ENCODE measurements around the gene KPNB1. TPM values are rescaled to one million over a fixed set of nuclear protein-coding genes. Genes with fewer than 3 reads are reported as not detected.

Gene KPNB1
- total RNA-seq, 1 experiment from 2014 or later = 967 TPM

DNA sequence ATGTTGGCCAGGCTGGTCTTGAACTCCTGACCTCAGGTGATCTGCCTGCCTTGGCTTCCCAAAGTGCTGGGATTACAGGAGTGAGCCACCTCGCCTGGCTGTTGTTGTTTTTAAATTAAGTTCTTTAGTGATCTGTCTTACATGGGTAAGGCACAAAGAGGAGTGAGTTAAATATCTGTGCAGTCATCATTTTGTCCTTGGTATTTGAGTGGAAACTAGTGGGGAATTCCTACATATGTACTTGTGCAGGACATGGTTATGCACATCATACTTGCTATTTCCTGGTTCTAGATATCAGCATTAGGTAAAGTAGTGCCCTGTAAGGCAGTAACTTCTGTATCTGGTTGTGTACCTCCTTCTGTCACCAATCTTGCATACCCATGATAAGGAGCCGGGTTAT lies 3.7 kb downstream of the KPNB1 start:
- Mint-ChIP-seq H3K9me3 (ENCODE audit: unreplicated experiment) (no peaks in the 10 kb centered on the region), H3K27ac (ENCODE audit: unreplicated experiment) (no peak overlapping the region), H3K4me1 (ENCODE audit: low read depth, unreplicated experiment) (peaks cover 38% of the 10 kb centered on the region), H3K4me3 (ENCODE audit: unreplicated experiment) (peak overlapping the region; percentile 20), H3K36me3 (ENCODE audit: insufficient read depth, unreplicated experiment) (peaks cover 97% of the 10 kb centered on the region), H3K27me3 (ENCODE audit: insufficient read depth, unreplicated experiment) (no peaks in the 10 kb centered on the region)
- intact Hi-C loops (cut with micrococcal nuclease; ENCODE audit: unreplicated experiment) = no loop called here
- peaks cover 20% of the 10 kb centered on the region for H3K36me3 ChIP-seq (ENCODE audit: control insufficient read depth, insufficient read depth, low read length)
- DNase-seq = peak in 1 of 2 experiments; percentile 20
- ChIA-PET POLR2A (interaction anchor here (0.6 kb wide), 2 partner anchors 18 to 23 kb away, joined by 4 read pairs; no protein-coding TSS in a partner anchor), CTCF (interaction anchor here (0.7 kb wide), 1 partner anchor 88 kb away, joined by 6 read pairs; no protein-coding TSS in a partner anchor)
- H3K9me3 ChIP-seq = no peaks in the 10 kb centered on the region
- TF ChIP-seq, protein P1, sequence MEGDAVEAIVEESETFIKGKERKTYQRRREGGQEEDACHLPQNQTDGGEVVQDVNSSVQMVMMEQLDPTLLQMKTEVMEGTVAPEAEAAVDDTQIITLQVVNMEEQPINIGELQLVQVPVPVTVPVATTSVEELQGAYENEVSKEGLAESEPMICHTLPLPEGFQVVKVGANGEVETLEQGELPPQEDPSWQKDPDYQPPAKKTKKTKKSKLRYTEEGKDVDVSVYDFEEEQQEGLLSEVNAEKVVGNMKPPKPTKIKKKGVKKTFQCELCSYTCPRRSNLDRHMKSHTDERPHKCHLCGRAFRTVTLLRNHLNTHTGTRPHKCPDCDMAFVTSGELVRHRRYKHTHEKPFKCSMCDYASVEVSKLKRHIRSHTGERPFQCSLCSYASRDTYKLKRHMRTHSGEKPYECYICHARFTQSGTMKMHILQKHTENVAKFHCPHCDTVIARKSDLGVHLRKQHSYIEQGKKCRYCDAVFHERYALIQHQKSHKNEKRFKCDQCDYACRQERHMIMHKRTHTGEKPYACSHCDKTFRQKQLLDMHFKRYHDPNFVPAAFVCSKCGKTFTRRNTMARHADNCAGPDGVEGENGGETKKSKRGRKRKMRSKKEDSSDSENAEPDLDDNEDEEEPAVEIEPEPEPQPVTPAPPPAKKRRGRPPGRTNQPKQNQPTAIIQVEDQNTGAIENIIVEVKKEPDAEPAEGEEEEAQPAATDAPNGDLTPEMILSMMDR (IDR thresholded peaks at IDR 0.05; ENCODE audit: insufficient read depth in 1 of 2, low read depth in 1 of 2, low read length in 1 of 2, severe bottlenecking in 1 of 2, unreplicated experiment in 1 of 2) = no peak
- peaks cover 27% of the 10 kb centered on the region for H3K4me1 ChIP-seq
- H3K27me3 ChIP-seq (replicated peaks; ENCODE audit: control insufficient read depth, insufficient read depth, low read length) = no peaks in the 10 kb centered on the region
- no peak overlapping the region for H3K4me3 ChIP-seq (ENCODE audit: low read depth, low read length)
- no TSS peak for BruUV-seq (replicated peaks)

DNA sequence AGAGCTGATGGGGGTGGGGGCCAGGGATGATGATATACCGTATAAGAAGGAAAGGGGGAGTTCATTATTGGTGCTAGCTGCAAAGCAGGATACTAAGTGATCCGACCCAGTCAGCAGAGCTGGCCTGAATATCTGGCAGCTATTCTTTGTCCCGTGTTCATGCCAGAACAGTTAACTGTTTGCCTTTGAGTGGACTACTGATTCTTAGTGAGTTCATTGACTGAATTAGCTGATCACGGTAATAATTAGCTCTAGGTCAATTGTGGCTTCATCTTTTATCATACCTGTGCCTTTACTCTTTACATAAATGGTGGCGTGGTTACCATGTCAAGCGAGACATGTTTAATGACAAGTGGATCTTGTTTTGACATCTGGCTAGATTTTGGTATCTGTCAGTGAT lies 5.3 kb downstream of the KPNB1 start:
- Mint-ChIP-seq H3K27ac (ENCODE audit: unreplicated experiment) (no peak overlapping the region), H3K4me1 (ENCODE audit: low read depth, unreplicated experiment) (peaks cover 38% of the 10 kb centered on the region), H3K9me3 (ENCODE audit: unreplicated experiment) (no peaks in the 10 kb centered on the region), H3K36me3 (ENCODE audit: insufficient read depth, unreplicated experiment) (peaks cover 100% of the 10 kb centered on the region), H3K4me3 (ENCODE audit: unreplicated experiment) (peak overlapping the region; percentile 36), H3K27me3 (ENCODE audit: insufficient read depth, unreplicated experiment) (no peaks in the 10 kb centered on the region)
- Histone ChIP-seq H3K4me1 (peaks cover 23% of the 10 kb centered on the region), H3K27me3 (replicated peaks; ENCODE audit: control insufficient read depth, insufficient read depth, low read length) (no peaks in the 10 kb centered on the region), H3K36me3 (ENCODE audit: control insufficient read depth, insufficient read depth, low read length) (peaks cover 20% of the 10 kb centered on the region), H3K9me3 (no peaks in the 10 kb centered on the region), H3K4me3 (ENCODE audit: low read depth, low read length) (no peak overlapping the region)
- peak in 1 of 2 experiments; percentile 32 for DNase-seq
- TF ChIP-seq, protein P1 (IDR thresholded peaks at IDR 0.05; ENCODE audit: insufficient read depth in 1 of 2, low read depth in 1 of 2, low read length in 1 of 2, severe bottlenecking in 1 of 2, unreplicated experiment in 1 of 2) = no peak
- ChIA-PET CTCF (no interaction called here), POLR2A (interaction anchor here (0.7 kb wide), 1 partner anchor 19 kb away, joined by 3 read pairs; no protein-coding TSS in a partner anchor)
- intact Hi-C loops (cut with micrococcal nuclease; ENCODE audit: unreplicated experiment) = no loop called here
- BruUV-seq (replicated peaks) = no TSS peak

DNA sequence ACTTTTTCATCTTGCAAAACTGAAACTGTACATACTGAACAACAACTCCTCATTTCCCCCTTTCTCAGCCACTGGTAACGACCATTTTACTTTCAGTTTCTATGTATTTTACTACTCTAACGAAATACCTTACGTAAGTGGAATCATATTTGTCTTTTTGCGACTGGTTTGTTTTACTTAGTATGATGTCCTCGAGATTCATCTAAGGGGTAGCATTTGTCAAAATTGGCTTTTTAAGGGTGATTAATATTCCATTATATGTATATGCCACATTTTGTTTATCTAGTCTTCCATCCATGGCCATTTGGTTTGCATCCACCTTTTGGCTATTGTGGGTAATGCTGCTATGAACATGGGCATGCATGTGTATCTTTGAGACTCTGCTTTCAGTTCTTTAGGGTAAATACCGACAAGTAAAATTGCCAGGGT lies 10.4 kb downstream of the KPNB1 start:
- TF ChIP-seq, protein P1 (IDR thresholded peaks at IDR 0.05; ENCODE audit: insufficient read depth in 1 of 2, low read depth in 1 of 2, low read length in 1 of 2, severe bottlenecking in 1 of 2, unreplicated experiment in 1 of 2) = peak in 1 of 2 experiments; percentile 9
- no peak for DNase-seq
- no peaks in the 10 kb centered on the region for H3K9me3 ChIP-seq
- Mint-ChIP-seq H3K36me3 (ENCODE audit: insufficient read depth, unreplicated experiment) (peaks cover 100% of the 10 kb centered on the region), H3K4me3 (ENCODE audit: unreplicated experiment) (no peak overlapping the region), H3K27me3 (ENCODE audit: insufficient read depth, unreplicated experiment) (no peaks in the 10 kb centered on the region), H3K27ac (ENCODE audit: unreplicated experiment) (no peak overlapping the region), H3K9me3 (ENCODE audit: unreplicated experiment) (no peaks in the 10 kb centered on the region), H3K4me1 (ENCODE audit: low read depth, unreplicated experiment) (peaks cover 4% of the 10 kb centered on the region)
- POLR2A ChIA-PET = no interaction called here
- H3K27me3 ChIP-seq (replicated peaks; ENCODE audit: control insufficient read depth, insufficient read depth, low read length) = no peaks in the 10 kb centered on the region
- peaks cover 33% of the 10 kb centered on the region for H3K36me3 ChIP-seq (ENCODE audit: control insufficient read depth, insufficient read depth, low read length)
- CTCF ChIA-PET = no interaction called here
- intact Hi-C loops (cut with micrococcal nuclease; ENCODE audit: unreplicated experiment) = loop anchor here (5.0 kb wide), 1 partner anchor 142 kb away; no protein-coding TSS in a partner anchor
- no peaks in the 10 kb centered on the region for H3K4me1 ChIP-seq
- no TSS peak for BruUV-seq (replicated peaks)
- no peak overlapping the region for H3K4me3 ChIP-seq (ENCODE audit: low read depth, low read length)
